ENCODE measurements around the gene TRABD.

Gene TRABD

GRCh38 chr22:50246242-50247175 is 60.8 kb downstream of the TRABD start:
- no peak for DNase-seq

DNA sequence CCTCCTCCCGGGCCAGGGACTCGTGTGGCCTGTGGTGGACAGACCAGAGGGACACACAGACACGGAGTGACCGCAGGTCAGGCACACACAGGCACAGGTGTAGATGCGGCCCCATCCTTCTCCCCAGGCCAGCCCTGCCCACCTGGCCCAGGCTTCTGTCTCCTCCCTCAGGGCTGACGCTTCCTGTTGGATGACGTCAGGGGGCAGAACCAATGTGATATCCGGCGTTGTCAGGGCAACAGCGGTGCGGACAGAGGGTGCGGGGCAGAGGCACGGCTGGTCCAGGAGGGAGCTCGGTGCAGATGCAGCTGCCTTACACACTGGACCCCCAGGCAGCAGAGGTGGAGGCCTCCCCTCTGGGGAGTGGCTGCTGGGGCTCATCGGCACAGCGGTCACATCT is 62.0 kb downstream of the TRABD start:
- DNase-seq: no peak

GRCh38 chr22:50248196-50249081 is 62.7 kb downstream of the TRABD start:
- no peak for DNase-seq

All from DMS79 (cell line).